ENCODE data around the gene SLC32A1. TPM values are rescaled to one million over a fixed set of nuclear protein-coding genes. Genes with fewer than 3 reads are reported as not detected.
A peak's percentile ranks its signal among the peaks of the same experiment; 100 is the strongest.

Gene SLC32A1
- total and polyA plus RNA-seq, 9 donors: not detected

DNA sequence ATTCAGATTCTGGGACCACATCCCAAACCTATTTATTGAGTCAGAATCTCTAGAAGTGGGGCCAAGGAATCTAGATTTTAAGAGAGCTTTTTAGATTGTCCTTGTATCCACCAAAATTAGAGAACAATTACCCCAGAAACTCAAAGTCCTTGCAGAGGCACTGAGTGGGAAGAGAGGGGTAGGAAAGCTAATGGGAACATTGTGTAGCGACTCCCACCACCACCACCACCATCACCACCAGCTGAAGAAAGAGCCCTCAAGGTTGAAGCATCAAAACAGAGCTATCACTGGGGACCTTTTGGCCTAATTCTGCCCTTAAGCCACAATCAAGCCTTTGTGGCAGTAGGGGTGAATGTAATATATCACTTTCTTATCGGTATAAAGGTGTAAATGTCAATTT, 39.0 kb upstream of the SLC32A1 start:
- H3K27me3 ChIP-seq: no peaks in the 10 kb centered on the region

DNA sequence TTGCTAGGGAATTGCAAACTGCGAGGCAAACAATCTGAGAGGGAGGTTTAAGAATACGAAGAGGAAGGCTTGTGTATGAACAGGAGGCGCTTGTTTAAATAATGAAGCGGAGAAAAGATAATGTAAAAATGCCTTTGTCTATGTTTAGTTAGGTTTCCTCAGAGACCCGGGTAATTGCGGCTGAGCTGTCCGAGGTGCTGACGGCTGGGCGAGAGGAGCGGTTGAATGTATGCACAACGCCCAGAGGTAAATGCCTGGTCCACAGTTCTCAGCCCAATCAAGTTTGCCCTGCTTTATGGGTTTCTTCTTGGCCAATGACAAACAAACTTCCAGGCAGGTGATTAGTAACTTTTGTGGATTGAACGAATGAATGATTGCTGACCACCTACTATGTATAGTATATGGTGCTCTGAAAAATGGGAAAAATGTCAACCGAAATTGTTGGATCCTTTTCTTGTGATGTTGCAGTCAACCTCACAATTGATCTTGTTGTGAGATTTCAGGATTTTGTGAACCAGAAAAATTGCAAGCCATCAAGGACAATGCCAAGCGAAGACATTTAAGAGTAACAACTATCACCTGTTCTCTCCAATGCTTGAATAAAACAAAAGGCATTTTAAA, 38.3 kb upstream of the SLC32A1 start:
- 9 to 12% (median 11%) methylated on average over 14 of the region's 14 CpGs for WGBS, 3 donors
- DNase-seq: peak in 2 of 5 donors; percentile 27 to 50

More for the DNA sequence above, 39.0 kb upstream of the SLC32A1 start:
- no peaks in the 10 kb centered on the region for H3K9me3 ChIP-seq
- no peaks in the 10 kb centered on the region for H3K36me3 ChIP-seq
- 39 to 66% (median 59%) methylated on average over 2 of the region's 2 CpGs for WGBS, 3 donors
- no peak for DNase-seq
- H3K4me1 ChIP-seq (ENCODE audit: insufficient read depth): no peaks in the 10 kb centered on the region
- H3K27ac ChIP-seq: no peak overlapping the region
- no peak overlapping the region for H3K4me3 ChIP-seq
- intact Hi-C loops (cut with DNase I): no loop called here
- TF ChIP-seq POLR2A (IDR thresholded peaks at IDR 0.05) (no peak), CTCF (IDR thresholded peaks at IDR 0.05) (no peak), EP300 (IDR thresholded peaks at IDR 0.05) (no peak)

DNA sequence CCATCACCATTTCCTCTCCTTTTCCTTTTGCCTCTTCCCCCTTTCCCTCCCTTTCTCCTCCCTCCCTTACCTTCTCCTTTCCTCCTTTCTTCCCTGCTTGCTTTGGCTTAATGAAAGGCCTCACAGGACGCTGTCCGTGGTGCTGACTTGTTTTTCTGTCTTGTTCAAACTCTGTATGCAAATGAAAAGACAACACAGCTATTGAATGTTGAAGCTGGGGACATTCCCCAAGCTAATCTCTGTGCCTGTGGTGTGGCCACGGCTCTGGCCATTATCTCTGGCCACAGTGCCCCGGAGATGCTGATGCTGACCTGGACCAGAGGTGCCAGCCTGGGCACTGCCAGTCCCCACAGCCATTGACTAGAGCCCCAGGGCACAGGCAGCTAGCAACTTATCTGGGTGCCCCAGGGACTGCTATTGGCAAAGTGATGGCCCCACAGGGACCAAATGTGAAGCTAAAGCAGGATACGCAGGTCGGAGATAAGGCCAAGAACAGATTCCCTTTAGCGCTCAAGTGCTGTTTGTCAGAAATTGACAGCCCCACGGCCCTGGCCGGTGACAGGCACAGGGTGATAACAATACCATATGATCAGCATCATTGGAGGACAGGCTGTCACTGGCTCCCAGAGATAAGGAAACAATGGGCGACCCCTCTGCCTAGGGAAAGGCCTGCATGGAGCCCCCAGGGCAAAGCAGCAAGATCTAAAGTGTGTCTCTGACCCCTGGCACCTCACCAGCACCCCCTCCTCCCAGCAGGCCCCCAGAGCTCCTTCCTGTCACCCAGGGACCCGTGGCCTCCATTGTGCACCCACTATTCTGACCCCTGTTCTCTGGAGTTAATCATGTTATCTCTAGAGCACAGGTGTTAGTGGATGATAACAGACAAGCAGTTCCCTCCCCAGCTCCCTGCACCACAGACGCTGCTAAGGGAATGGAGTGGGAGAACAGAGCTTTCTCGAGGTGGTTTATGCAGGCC, 31.6 kb upstream of the SLC32A1 start:
- no peak overlapping the region for H3K27ac ChIP-seq
- no peaks in the 10 kb centered on the region for H3K27me3 ChIP-seq
- WGBS, 3 donors: 28 to 34% (median 31%) methylated on average over 12 to 13 of the region's 13 CpGs
- H3K4me3 ChIP-seq: no peak overlapping the region
- intact Hi-C loops (cut with DNase I): no loop called here
- no peaks in the 10 kb centered on the region for H3K36me3 ChIP-seq
- TF ChIP-seq EP300 (IDR thresholded peaks at IDR 0.05) (no peak), POLR2A (IDR thresholded peaks at IDR 0.05) (no peak), CTCF (IDR thresholded peaks at IDR 0.05) (no peak)
- DNase-seq: peak in 4 of 5 donors; percentile 22 to 52 (median 38)
- H3K4me1 ChIP-seq (ENCODE audit: insufficient read depth): no peaks in the 10 kb centered on the region
- H3K9me3 ChIP-seq: no peaks in the 10 kb centered on the region

More for the DNA sequence above, 38.3 kb upstream of the SLC32A1 start:
- H3K27me3 ChIP-seq: no peaks in the 10 kb centered on the region
- no peaks in the 10 kb centered on the region for H3K36me3 ChIP-seq
- intact Hi-C loops (cut with DNase I): no loop called here
- no peak overlapping the region for H3K4me3 ChIP-seq
- TF ChIP-seq CTCF (IDR thresholded peaks at IDR 0.05): no peak
- no peak for TF ChIP-seq EP300 (IDR thresholded peaks at IDR 0.05)
- TF ChIP-seq POLR2A (IDR thresholded peaks at IDR 0.05): no peak
- no peaks in the 10 kb centered on the region for H3K4me1 ChIP-seq (ENCODE audit: insufficient read depth)
- H3K9me3 ChIP-seq: no peaks in the 10 kb centered on the region
- H3K27ac ChIP-seq: no peak overlapping the region

DNA sequence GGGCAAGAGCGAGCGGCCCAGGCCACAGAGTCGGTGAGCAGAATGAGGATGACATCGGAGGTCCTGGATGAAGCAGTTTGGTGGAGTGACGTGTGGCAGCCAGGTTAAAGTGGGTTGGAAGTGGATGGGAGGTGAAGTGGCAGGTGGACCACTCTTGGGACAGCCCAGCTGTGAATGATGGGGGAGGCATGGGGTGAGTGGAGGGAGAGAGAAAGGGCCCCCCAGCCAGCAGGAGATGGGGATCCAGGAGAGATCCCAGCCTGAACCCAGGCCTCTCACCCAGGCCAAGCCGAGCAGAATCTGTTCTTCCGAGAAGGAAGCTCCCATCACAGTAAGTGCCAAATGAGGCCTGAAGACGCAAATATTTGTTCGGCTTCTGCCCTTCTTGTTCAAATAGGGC, 27.0 kb upstream of the SLC32A1 start:
- no peak overlapping the region for H3K27ac ChIP-seq
- WGBS, 3 donors: 73 to 81% (median 75%) methylated on average over 9 of the region's 9 CpGs
- intact Hi-C loops (cut with DNase I): no loop called here
- no peak overlapping the region for H3K4me3 ChIP-seq
- no peak for DNase-seq
- H3K4me1 ChIP-seq (ENCODE audit: insufficient read depth): no peaks in the 10 kb centered on the region
- TF ChIP-seq EP300 (IDR thresholded peaks at IDR 0.05) (no peak), POLR2A (IDR thresholded peaks at IDR 0.05) (no peak), CTCF (IDR thresholded peaks at IDR 0.05) (no peak)
- no peaks in the 10 kb centered on the region for H3K27me3 ChIP-seq
- H3K36me3 ChIP-seq: no peaks in the 10 kb centered on the region
- H3K9me3 ChIP-seq: no peaks in the 10 kb centered on the region

All from ovary (tissue), 9 donors.